Stimulated activated CD8-positive, alpha-beta memory T cell treated with anti-CD3 and anti-CD28 coated beads, Interleukin-12 subunit alpha, Interleukin-12 subunit beta, amount 100 ng/mL, for 24 hours (primary cell): ENCODE results near the gene TYR.
"Not testable (repeated sequence)": the region's sequence is repeated elsewhere in the genome, so short reads cannot be mapped to it uniquely, and the experiment has no call there.

ENCODE experiments used
- DNase-seq: peaks from one replicate; pipeline ENCODE4 v3.0.0-alpha.2; 2020; ENCODE audit errors: extremely low read depth

Gene TYR

DNA sequence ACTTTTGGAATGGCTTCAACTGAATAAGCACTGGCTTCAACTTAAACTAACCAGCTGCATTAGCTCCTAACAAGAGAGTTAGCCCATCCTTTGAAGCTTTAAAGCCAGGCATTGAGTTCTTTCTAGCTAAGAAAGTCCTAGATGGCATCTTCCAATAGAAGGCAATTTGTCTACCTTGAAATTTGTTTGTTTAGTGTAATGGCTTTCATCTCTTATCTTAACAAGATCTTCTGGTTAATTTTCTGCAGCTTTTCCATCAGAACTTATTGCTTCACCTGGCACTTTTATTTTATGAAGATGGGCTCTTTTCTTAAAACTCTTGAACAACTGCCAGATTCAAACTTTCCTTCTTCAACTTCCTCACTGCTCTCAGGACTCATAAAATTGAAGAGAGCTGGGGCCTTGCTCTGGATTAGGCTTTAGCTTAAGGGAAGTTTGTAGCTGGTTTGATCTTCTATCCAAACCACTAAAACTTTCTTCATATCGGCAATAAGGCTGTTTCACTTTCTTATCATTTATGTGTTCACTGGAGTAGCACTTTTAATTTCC is 94.9 kb downstream of the TYR start:
- DNase-seq, result not testable (repeated sequence)

DNA sequence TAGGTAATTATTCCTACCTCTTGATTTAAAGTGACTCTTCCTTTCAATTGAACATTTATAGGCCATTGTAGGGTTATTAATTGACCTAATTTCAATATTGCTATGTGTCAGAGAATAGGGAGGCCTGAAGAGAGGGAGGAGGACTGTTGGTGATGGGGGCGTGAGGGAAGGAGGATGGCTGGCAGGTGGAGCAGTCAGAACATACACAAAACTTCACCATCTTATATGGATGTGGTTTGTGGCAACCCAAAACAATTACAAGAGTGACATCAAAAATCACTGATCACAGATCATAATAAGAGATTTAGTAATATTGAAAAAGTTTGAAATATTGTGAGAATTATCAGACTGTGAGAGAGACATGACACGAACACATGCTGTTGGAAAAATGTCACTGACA is 95.5 kb downstream of the TYR start:
- DNase-seq, result not testable (repeated sequence)

DNA sequence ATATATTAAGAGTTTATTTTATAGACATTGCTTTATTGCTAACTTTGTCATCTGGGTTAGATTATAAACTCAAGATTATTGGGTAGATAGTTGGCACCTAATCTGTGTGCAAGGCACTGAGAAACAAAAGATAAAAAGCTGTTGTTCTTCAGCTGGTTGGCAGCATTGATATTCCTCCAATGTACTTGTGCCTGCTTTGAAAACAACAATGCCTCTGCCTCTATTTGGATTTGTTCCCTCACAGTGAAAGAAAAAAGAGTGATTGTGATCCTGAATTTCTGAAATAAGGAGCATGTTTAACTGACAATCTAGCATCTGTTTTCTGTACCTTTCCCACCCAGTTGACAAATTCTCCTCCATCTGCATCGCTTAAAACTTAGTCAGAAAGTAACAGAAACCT is 98.3 kb downstream of the TYR start:
- no peak for DNase-seq

DNA sequence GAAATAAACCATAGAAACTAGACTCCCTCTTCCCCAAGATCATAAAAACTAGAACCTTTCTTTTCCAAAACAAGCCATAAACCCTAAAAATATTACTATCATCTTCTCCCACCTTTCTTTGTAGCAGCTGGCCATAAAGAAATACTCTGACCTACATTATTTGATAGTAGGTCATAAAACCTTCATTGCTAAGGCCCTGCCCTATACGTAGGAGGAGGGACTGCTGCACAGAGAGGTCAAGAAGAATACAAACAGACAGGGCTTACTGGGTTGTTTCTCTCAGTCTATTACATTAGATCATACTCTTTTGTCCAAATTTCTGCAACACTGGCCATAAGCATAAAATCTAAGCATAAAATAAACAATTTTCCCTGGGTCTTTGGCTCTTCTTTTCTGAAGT is 101.5 kb downstream of the TYR start:
- DNase-seq, result no peak

DNA sequence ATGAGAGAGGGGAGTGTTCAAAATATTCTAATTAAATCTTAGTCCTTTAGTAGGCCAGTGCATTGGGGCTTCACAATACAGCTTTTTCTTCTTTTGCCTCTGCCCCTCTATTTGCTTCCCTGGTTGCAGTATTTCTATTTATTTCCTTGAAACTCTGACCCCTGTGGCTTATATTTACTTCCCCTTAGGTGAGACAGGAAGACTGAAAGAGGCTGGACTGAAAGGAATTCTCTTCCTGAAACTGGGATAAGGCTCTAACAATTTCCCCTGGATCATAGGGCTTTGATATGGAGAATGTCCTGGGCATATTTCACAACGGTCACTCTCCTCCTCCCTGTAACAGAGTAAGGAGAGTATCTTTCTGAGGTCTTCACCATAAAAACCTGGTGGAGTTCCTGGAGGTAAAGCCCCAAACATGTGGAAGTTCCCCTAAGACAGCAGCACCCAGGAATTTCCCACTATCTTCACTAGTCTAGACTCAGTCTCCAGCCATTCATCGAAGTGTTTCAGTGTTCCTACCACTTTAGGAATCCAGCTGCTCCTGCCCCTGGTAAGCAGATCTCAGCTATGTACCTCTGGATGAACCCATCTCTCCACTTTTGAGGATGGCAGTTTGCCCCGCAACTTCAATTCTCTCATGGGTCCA is 103.5 kb downstream of the TYR start:
- not testable (repeated sequence) for DNase-seq

DNA sequence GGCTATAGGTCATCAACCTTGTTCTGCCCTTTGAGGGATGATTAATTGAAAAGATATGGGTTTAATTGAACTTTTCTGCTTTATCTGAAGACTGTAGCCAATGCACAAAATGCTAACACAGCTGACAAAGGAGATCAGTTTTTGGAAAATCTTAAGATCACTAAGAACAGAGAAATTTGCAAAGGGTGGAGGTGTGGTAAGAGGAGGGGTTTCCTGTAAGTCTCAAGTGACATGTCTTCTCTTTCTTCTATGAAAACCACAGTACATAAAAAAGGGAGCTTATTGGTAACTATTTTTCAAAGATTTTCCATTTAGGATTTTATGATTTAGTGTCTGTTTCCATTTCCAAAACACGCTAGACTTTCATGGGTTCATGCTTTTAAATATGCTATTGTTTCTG is 108.9 kb downstream of the TYR start:
- not testable (repeated sequence) for DNase-seq

DNA sequence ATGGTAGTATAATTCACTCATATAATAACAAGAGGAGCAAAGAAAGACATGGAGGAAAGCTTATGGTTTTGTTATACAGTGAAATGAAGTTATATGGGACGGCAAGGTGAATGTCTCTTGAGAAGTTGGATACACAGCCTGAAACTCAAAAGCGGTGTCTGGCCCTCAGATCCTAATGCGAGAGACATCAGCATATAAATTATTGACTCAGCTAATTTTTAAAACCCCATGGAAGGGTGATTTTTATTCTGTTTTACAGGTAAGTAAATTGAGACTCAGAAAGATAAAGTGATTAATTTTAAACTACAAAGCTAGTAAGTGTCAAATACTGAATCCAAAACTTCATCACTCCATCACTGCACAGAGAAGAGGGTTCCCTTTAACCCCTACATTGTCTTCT is 110.3 kb downstream of the TYR start:
- DNase-seq, result not testable (repeated sequence)

DNA sequence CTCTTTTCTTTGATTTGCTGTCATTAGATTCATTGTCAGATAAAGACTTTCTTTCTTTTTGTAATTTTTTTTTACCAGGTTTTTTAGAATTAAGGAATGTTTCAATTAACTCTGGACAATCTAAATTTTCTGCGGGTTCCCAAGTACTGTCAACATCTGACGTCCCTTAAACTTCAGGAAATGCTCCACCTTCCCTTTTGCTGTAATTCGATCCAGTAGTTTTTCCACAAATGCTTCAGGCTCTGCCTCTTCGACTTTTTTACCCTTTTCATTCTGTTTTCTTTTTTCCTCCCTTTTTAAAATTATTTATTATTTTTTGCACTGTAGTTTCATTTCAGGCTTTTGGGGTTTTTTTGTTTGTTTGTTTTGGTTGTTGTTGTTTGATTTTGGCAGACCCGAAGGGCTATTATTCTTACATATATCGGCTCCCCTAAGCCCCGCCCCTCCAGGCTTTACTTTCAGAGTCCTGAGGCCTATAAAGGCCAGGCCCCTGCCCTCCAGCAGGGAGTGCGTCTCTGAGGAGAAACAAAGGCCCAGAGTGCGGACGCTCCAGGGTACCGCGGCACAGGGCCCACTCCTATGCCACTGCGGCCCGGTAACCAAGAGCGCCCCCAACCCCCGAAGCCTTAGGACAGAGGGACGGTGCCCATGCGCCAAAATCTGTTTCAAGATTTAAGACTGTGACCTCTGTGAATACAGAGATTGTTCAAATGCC is 116.4 kb downstream of the TYR start:
- DNase-seq, result no peak

DNA sequence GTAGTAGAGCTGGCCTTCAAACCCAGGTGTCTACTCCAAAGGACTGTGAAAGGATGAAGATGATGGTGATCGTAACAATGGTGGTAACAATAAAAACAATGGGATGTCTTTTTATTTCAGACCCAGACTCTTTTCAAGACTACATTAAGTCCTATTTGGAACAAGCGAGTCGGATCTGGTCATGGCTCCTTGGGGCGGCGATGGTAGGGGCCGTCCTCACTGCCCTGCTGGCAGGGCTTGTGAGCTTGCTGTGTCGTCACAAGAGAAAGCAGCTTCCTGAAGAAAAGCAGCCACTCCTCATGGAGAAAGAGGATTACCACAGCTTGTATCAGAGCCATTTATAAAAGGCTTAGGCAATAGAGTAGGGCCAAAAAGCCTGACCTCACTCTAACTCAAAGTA is 117.3 kb downstream of the TYR start:
- not testable (repeated sequence) for DNase-seq

DNA sequence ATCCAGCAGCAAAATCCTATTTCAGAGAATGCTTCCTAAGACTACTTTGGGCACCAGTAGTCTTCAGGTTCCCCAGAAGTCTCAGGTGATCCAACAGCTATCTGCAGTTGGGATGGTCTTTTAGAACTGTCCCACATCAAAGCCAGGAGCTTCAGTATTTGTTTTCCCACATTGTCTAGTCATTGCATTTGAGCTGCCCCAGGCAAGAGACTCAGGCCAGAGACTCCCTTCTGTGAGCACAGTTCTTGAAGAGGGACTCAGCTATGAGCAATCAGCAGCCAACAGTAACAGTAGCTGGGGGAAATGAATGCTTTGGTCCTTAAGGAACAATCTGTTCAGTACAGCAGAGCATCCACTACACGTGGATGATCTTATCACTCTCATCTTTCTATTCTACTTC is 125.4 kb downstream of the TYR start:
- DNase-seq, result not testable (repeated sequence)

DNA sequence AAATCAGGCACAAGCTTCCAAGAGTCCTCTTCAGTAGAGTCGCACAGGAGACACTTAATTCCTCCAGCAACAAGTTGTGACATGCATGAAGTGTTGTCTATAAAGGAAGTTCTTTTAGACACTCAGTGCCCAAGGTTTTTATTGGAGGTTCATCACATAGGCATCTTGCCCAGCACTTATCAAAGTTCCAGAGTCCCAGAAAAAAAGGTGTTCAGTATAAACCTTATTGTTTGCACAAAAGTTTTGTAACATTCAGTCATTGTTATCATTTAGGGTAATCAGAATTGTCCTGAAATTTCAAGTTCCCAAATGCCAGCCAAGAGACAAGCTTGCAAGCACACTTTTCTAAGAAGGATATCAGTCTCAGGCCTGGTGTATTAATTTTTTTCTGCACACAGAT is 130.6 kb downstream of the TYR start:
- DNase-seq, result not testable (repeated sequence)

DNA sequence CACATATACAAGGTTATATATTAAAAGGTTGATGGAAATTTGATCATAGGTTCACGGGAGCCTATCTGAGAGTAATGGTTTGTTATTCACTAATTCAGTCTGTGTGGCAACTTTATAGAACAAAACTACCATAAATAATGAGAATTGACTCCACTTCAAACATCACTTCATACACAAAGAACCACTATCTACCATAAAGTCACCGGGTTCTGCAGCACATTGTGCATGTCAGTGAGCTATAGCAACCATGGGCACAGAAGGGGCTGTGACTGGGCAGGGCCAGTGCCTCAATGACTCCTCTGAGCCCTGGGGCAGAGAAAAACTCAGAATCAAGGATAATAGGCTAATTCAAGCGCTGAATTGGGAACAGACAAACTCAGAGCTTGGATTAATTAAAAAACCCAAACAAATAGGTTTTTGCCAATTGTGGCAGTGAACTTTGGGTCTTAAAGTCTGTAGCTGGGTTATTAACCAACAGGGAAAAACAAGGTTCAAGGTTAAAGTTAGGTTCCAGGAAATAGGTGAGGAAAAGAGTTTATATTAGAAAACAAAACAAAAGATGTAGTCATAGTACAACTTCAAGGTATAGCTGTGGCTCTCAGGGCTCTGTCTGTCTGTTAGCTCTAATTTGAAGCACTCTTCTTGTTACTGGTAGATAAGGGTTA is 131.8 kb downstream of the TYR start:
- not testable (repeated sequence) for DNase-seq

DNA sequence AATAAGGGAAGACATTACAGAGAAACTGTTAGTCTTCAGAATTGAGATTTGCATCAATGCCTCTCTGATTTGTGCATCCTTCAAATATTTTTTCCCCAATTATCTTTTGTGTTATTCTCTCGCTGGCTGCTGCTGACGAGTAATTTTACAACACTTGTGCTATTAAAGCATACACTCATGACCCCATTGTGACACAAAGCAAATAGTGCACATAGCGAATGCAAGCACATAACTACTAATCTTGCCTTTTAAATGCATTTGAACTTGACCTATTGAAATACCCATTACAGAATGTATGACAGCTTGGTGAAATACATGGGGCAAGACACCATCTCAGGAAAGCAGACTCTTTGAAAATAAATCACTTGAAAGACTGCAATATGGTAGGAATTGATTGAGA is 132.9 kb downstream of the TYR start:
- not testable (repeated sequence) for DNase-seq

DNA sequence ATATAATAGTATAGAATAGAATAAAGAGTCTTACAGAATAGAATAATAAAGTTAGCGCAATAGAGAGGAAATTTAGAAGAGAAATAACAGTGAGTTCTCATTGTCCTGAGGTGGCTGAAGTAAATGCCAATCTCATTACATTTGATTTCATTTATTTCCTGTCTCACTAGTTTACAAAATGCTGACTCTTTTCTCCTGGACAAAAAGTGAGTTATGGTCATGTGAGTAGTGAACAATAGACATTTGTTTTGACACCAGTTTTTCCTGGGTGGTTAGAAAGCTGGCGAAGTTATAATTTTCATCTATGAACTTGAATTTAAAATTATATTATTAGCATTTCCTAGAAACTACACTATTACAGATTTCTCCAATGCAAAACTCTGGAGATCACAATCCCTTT is 143.7 kb downstream of the TYR start:
- no peak for DNase-seq

DNA sequence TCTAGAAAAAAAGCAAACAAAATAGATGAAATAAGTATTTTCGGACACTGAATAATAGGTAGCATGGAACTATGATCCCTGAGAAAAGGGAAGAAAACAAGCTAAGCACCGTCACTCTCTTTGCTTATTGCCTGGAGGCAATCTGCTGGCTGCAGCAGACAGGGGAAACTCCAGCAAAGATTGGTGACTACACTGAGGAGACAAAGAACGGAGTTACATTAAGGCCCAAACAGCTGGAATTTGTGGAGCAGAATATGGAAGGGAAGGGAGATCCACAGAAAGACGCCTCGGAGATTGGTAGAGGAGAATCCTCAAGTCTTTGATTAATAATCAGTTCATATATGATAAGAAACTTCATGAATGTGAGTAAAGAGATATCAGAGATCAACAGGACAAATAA is 150.2 kb downstream of the TYR start:
- DNase-seq, result no peak

DNA sequence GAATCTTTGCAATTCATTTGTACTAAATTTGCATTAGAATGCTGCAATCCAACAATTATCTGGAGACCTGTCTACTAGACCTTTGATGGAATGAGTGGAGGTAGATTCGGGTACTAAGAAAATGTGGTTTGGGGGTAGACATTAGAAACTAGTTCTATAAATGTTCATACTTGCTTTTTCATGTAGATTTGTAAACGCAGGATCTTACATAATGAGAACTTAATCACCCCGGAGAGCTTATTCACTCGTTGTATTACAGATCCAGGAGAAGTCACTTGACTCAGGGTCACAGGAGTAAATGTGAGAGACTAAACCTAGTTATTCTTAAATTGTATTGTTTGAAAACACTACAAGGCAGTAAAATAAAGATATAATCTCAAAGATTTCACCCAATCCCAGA is 154.3 kb downstream of the TYR start:
- not testable (repeated sequence) for DNase-seq

DNA sequence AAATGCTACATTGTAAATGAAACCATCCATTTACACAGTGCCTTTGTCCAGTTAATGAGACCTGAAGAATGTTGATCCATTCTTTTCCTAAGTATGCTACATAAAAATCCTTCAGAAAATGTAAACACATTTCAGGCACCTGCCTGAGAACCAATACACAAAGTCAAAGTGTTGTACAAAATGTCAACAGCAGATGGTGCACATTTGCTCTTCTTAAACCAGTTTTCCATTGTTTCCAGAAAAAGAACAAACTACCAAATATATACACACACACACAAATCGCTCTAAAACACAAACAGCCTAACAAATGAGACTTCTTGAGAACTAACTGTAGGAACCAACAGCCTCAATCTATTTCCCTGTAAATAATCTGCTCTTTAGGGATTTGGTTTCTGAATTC is 156.0 kb downstream of the TYR start:
- not testable (repeated sequence) for DNase-seq

DNA sequence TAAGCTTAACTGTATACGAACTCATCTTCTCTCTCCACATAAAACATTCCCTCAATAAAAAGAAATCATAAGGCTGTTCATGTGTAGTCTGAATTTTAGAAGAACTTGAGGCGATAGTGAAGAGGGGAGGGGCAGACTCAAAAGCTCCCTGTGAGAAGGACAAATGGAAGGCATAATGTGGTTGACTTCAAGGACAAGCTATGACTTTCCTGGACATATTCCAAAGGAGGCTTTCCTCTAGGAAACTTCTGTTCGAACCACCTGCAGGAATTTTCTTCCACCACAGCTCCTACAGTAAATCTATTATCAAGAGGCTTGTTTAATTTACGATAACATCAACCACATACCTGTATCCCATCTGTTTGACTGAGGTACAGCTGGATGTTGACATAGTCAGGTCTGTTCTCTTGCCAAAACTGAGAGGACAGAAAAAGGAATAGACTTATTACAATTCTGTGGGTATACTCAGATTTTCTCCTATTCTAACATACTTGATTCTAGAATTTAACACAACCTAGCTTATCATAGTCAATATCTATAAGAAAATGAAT is 159.5 kb downstream of the TYR start:
- not testable (repeated sequence) for DNase-seq

DNA sequence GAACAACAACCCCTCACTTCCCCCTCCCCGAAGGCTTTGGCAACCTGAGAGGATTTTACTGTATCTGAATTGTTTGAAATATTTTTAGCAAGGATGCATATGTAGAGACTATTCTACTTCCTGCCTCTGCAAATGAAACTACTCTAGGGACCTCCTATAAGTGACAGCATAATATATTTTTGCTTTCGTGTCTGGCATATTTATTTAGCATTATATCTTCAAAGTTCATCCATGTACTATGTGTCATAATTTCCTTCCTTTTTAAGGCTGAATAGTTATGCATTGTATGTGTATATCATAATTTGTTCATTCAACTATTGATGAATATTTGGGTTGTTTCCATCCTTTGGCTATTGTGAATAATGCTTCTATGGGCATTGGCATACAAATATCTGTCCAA is 160.4 kb downstream of the TYR start:
- DNase-seq, result not testable (repeated sequence)

DNA sequence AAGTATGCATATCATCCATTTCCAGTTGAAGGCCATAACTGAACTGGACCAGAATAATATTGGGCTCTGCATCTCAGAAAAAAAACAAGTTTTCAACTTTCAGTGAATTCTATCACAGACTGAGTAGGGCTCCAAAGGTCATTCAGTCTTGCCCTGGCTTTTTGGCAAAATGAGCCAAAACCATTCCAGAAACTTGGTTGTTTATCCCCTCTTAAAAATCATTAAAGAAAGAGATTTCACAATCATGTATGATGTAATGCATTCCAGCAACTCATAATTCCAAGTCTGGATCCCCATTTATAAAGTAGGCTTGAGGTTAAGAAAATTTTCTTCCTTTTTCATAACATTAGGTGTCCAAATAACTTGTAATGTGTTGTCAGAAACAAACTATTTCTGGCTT is 162.8 kb downstream of the TYR start:
- DNase-seq, result not testable (repeated sequence)

DNA sequence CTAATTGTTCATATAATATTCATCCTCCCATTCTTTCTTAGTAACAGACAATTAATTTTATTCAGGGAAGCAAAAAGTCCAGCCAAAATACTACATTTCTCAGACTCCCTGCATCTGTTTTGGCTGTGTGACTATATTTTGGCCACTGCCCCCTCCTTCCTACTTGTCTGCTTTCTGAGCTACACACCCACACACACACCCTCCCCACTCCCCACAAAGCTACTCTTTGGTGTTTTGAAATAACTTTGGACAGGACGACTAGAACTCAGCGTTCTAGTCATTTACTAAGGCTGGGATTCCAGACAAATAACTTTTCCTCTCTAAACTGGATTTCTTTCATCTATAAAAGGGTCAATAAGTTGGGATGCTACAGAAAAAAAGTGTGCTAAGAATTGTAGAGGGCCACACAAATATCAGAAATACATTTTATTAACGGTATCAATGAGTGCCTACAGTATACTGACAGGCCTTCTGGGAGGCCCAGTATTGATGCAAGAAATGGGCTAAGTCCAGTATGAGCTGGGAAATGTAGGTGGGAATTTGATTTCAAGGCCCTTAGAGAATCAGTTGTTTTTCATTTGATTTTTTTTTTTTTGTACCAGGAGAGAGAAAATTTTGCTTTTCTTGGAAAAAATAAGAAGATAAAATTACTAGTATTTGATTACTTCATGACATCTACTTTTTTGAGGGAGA is 165.4 kb downstream of the TYR start:
- DNase-seq, result not testable (repeated sequence)
